Stimulated activated naive B cell treated with anti-CD40 and anti-IgM and Interleukin-4, amounts not matched to agents 10 μg/mL and 1 μg/mL and 100 μg/mL, for 72 hours (primary cell): ENCODE measurements around the gene LMOD3.

Experiments
- ATAC-seq, 2 donors: fragments of 150-1000 bp; cut with Tn5 transposase; replicated peaks; 2 replicates each; pipeline ENCODE4 v1.10.0; 2021; ENCODE audit warnings: moderate library complexity in 1 of 2
- DNase-seq: peaks from one replicate; pipeline ENCODE4 v3.0.0; 2021
- H3K27ac Mint-ChIP-seq: one replicate; pipeline ENCODE4 v1.8.0; 2022; ENCODE audit warnings: mild to moderate bottlenecking, mixed read lengths
- H3K27me3 Mint-ChIP-seq, 2 donors: one replicate each; pipeline ENCODE4 v1.8.0; 2022; ENCODE audit warnings: mixed read lengths in 2 of 2
- H3K36me3 Mint-ChIP-seq, 2 donors: one replicate each; pipeline ENCODE4 v1.8.0; 2022; ENCODE audit warnings: mixed read lengths in 2 of 2, mild to moderate bottlenecking in 1 of 2
- H3K4me1 Mint-ChIP-seq, 2 donors: one replicate each; pipeline ENCODE4 v1.8.0; 2022; ENCODE audit warnings: mixed read lengths in 2 of 2, mild to moderate bottlenecking in 1 of 2
- H3K4me3 Mint-ChIP-seq, 2 donors: one replicate each; pipeline ENCODE4 v1.8.0; 2022; ENCODE audit warnings: mild to moderate bottlenecking in 2 of 2, mixed read lengths in 2 of 2, moderate library complexity in 1 of 2
- H3K9me3 Mint-ChIP-seq, 2 donors: one replicate each; pipeline ENCODE4 v1.8.0; 2022; ENCODE audit warnings: mixed read lengths in 2 of 2, mild to moderate bottlenecking in 1 of 2

The LMOD3 gene

GRCh38 chr3:69142090-69142489 lies 19.7 kb upstream of the LMOD3 start:
- H3K27me3 Mint-ChIP-seq: peaks cover 11 to 14% of the 10 kb centered on the region in 2 donors
- H3K27ac Mint-ChIP-seq: no peak overlapping the region
- ATAC-seq (no peak), DNase-seq (no peak)
- H3K4me3 Mint-ChIP-seq: no peak overlapping the region
- H3K4me1 Mint-ChIP-seq: peaks cover 0 to 6% of the 10 kb centered on the region in 2 donors
- H3K36me3 Mint-ChIP-seq: no peaks in the 10 kb centered on the region
- H3K9me3 Mint-ChIP-seq: no peaks in the 10 kb centered on the region

GRCh38 chr3:69141313-69141712 lies 18.9 kb upstream of the LMOD3 start:
- H3K36me3 Mint-ChIP-seq: no peaks in the 10 kb centered on the region
- no peaks in the 10 kb centered on the region for H3K9me3 Mint-ChIP-seq
- peaks cover 11 to 14% of the 10 kb centered on the region in 2 donors for H3K27me3 Mint-ChIP-seq
- no peak overlapping the region for H3K27ac Mint-ChIP-seq
- no peak for DNase-seq
- peaks cover 0 to 6% of the 10 kb centered on the region in 2 donors for H3K4me1 Mint-ChIP-seq
- no peak for ATAC-seq
- no peak overlapping the region for H3K4me3 Mint-ChIP-seq

- DNase-seq: no peak
- Mint-ChIP-seq H3K36me3 (no peaks in the 10 kb centered on the region), H3K4me3 (no peak overlapping the region), H3K27ac (no peak overlapping the region), H3K9me3 (no peaks in the 10 kb centered on the region), H3K4me1 (no peaks in the 10 kb centered on the region), H3K27me3 (peaks cover 6 to 11% of the 10 kb centered on the region in 2 donors)
- no peak for ATAC-seq
Measured at GRCh38 chr3:69137412-69137811, 15.0 kb upstream of the LMOD3 start.

- peaks cover 6 to 11% of the 10 kb centered on the region in 2 donors for H3K27me3 Mint-ChIP-seq
- ATAC-seq (no peak), DNase-seq (no peak)
- H3K9me3 Mint-ChIP-seq: no peaks in the 10 kb centered on the region
- no peaks in the 10 kb centered on the region for H3K4me1 Mint-ChIP-seq
- no peaks in the 10 kb centered on the region for H3K36me3 Mint-ChIP-seq
- no peak overlapping the region for H3K27ac Mint-ChIP-seq
- H3K4me3 Mint-ChIP-seq: no peak overlapping the region
Measured at GRCh38 chr3:69137005-69137404, 14.6 kb upstream of the LMOD3 start.

GRCh38 chr3:69130689-69131088 lies 8.3 kb upstream of the LMOD3 start:
- DNase-seq (no peak), ATAC-seq (no peak)
- Mint-ChIP-seq H3K36me3 (no peaks in the 10 kb centered on the region), H3K9me3 (no peaks in the 10 kb centered on the region), H3K4me1 (no peaks in the 10 kb centered on the region), H3K27me3 (peaks cover 0 to 5% of the 10 kb centered on the region in 2 donors), H3K4me3 (no peak overlapping the region), H3K27ac (no peak overlapping the region)

GRCh38 chr3:69129531-69129930 lies 7.1 kb upstream of the LMOD3 start:
- H3K36me3 Mint-ChIP-seq: no peaks in the 10 kb centered on the region
- no peaks in the 10 kb centered on the region for H3K9me3 Mint-ChIP-seq
- H3K4me3 Mint-ChIP-seq: no peak overlapping the region
- no peak overlapping the region for H3K27ac Mint-ChIP-seq
- DNase-seq: no peak
- ATAC-seq: no peak
- no peaks in the 10 kb centered on the region for H3K4me1 Mint-ChIP-seq
- peaks cover 0 to 5% of the 10 kb centered on the region in 2 donors for H3K27me3 Mint-ChIP-seq

GRCh38 chr3:69128509-69128908 lies 6.1 kb upstream of the LMOD3 start:
- Mint-ChIP-seq H3K9me3 (no peaks in the 10 kb centered on the region), H3K27me3 (peaks cover 0 to 5% of the 10 kb centered on the region in 2 donors), H3K4me1 (no peaks in the 10 kb centered on the region), H3K4me3 (no peak overlapping the region), H3K27ac (no peak overlapping the region), H3K36me3 (no peaks in the 10 kb centered on the region)
- DNase-seq: no peak
- no peak for ATAC-seq

GRCh38 chr3:69126999-69127398 lies 4.6 kb upstream of the LMOD3 start:
- ATAC-seq (no peak), DNase-seq (no peak)
- Mint-ChIP-seq H3K27me3 (peaks cover 0 to 5% of the 10 kb centered on the region in 2 donors), H3K36me3 (no peaks in the 10 kb centered on the region), H3K4me1 (no peaks in the 10 kb centered on the region), H3K27ac (no peak overlapping the region), H3K4me3 (no peak overlapping the region), H3K9me3 (no peaks in the 10 kb centered on the region)

- no peak overlapping the region for H3K27ac Mint-ChIP-seq
- no peak overlapping the region for H3K4me3 Mint-ChIP-seq
- H3K4me1 Mint-ChIP-seq: peaks cover 0 to under 1% of the 10 kb centered on the region in 2 donors
- no peak for DNase-seq
- no peaks in the 10 kb centered on the region for H3K9me3 Mint-ChIP-seq
- H3K36me3 Mint-ChIP-seq: no peaks in the 10 kb centered on the region
- no peak for ATAC-seq
- peaks cover 0 to 5% of the 10 kb centered on the region in 2 donors for H3K27me3 Mint-ChIP-seq
Measured at GRCh38 chr3:69126216-69126615, 3.8 kb upstream of the LMOD3 start.

GRCh38 chr3:69121950-69122349 lies 445 bp downstream of the LMOD3 start:
- peaks cover 2 to 5% of the 10 kb centered on the region in 2 donors for H3K4me1 Mint-ChIP-seq
- no peaks in the 10 kb centered on the region for H3K9me3 Mint-ChIP-seq
- no peak overlapping the region for H3K4me3 Mint-ChIP-seq
- H3K36me3 Mint-ChIP-seq: no peaks in the 10 kb centered on the region
- H3K27me3 Mint-ChIP-seq: peaks cover 0 to 8% of the 10 kb centered on the region in 2 donors
- DNase-seq: no peak
- H3K27ac Mint-ChIP-seq: no peak overlapping the region
- no peak for ATAC-seq

GRCh38 chr3:69121513-69121912 lies 882 bp downstream of the LMOD3 start:
- DNase-seq (no peak), ATAC-seq (no peak)
- Mint-ChIP-seq H3K4me1 (peaks cover 2 to 5% of the 10 kb centered on the region in 2 donors), H3K9me3 (no peaks in the 10 kb centered on the region), H3K27ac (no peak overlapping the region), H3K27me3 (peaks cover 0 to 5% of the 10 kb centered on the region in 2 donors), H3K4me3 (no peak overlapping the region), H3K36me3 (no peaks in the 10 kb centered on the region)

- ATAC-seq (peak; percentile 78 to 84), DNase-seq (peak; percentile 58)
- H3K4me3 Mint-ChIP-seq: no peak overlapping the region
- peaks cover 0 to 5% of the 10 kb centered on the region in 2 donors for H3K27me3 Mint-ChIP-seq
- no peaks in the 10 kb centered on the region for H3K36me3 Mint-ChIP-seq
- H3K27ac Mint-ChIP-seq: no peak overlapping the region
- H3K9me3 Mint-ChIP-seq: no peaks in the 10 kb centered on the region
- H3K4me1 Mint-ChIP-seq: peaks cover 2 to 5% of the 10 kb centered on the region in 2 donors
Measured at GRCh38 chr3:69120879-69121464, 1.4 kb downstream of the LMOD3 start.

- H3K36me3 Mint-ChIP-seq: no peaks in the 10 kb centered on the region
- H3K4me3 Mint-ChIP-seq: no peak overlapping the region
- ATAC-seq (no peak), DNase-seq (no peak)
- H3K9me3 Mint-ChIP-seq: no peaks in the 10 kb centered on the region
- H3K27me3 Mint-ChIP-seq: peaks cover 0 to 5% of the 10 kb centered on the region in 2 donors
- no peak overlapping the region for H3K27ac Mint-ChIP-seq
- peaks cover 2 to 5% of the 10 kb centered on the region in 2 donors for H3K4me1 Mint-ChIP-seq
Measured at GRCh38 chr3:69119681-69120080, 2.7 kb downstream of the LMOD3 start.

GRCh38 chr3:69119138-69119537 lies 3.3 kb downstream of the LMOD3 start:
- Mint-ChIP-seq H3K4me1 (peaks cover 2 to 5% of the 10 kb centered on the region in 2 donors), H3K36me3 (no peaks in the 10 kb centered on the region), H3K27ac (no peak overlapping the region)

GRCh38 chr3:69118555-69118954 lies 3.8 kb downstream of the LMOD3 start:
- no peaks in the 10 kb centered on the region for H3K36me3 Mint-ChIP-seq
- ATAC-seq (no peak), DNase-seq (no peak)
- peaks cover 2 to 5% of the 10 kb centered on the region in 2 donors for H3K4me1 Mint-ChIP-seq
- H3K27ac Mint-ChIP-seq: no peak overlapping the region
- peaks cover 0 to 5% of the 10 kb centered on the region in 2 donors for H3K27me3 Mint-ChIP-seq
- no peaks in the 10 kb centered on the region for H3K9me3 Mint-ChIP-seq
- H3K4me3 Mint-ChIP-seq: no peak overlapping the region

More at GRCh38 chr3:69119138-69119537, 3.3 kb downstream of the LMOD3 start:
- no peaks in the 10 kb centered on the region for H3K9me3 Mint-ChIP-seq
- DNase-seq (no peak), ATAC-seq (no peak)
- H3K27me3 Mint-ChIP-seq: peaks cover 0 to 5% of the 10 kb centered on the region in 2 donors
- H3K4me3 Mint-ChIP-seq: no peak overlapping the region
